Neural crest cell (in vitro differentiated cells): ENCODE data around the gene TMEM51. TPM values are rescaled to one million over a fixed set of nuclear protein-coding genes. Genes with fewer than 3 reads are reported as not detected.

ENCODE experiments used
- DNase-seq: peaks from one replicate; pipeline ENCODE4 v3.0.0; 2021; ENCODE audit warnings: low read depth, mixed read lengths, low spot score
- H3K27ac Mint-ChIP-seq: one replicate; pipeline ENCODE4 v1.8.0; 2021; ENCODE audit warnings: mild to moderate bottlenecking, mixed read lengths; ENCODE audit not compliant: unreplicated experiment
- H3K27me3 Mint-ChIP-seq: 2 replicates; pipeline ENCODE4 v1.8.0; 2021; ENCODE audit warnings: low read depth, mild to moderate bottlenecking, mixed read lengths
- H3K36me3 Mint-ChIP-seq: 2 replicates; pipeline ENCODE4 v1.8.0; 2021; ENCODE audit warnings: low read depth, mild to moderate bottlenecking, mixed read lengths
- H3K4me1 Mint-ChIP-seq: 2 replicates; pipeline ENCODE4 v1.8.0; 2021; ENCODE audit warnings: mixed read lengths
- H3K4me3 Mint-ChIP-seq: one replicate; pipeline ENCODE4 v1.8.0; 2021; ENCODE audit warnings: mild to moderate bottlenecking, mixed read lengths
- H3K9me3 Mint-ChIP-seq: 2 replicates; pipeline ENCODE4 v1.8.0; 2021; ENCODE audit warnings: mixed read lengths
- CTCF ChIP-seq: fragments of 200-600 bp; sonication (generic); conservative IDR thresholded peaks from 2 replicates; pipeline ENCODE4 v1.5.0; 2021; ENCODE audit warnings: antibody characterized with exemption, mild to moderate bottlenecking
- total RNA-seq: library from RNA; stranded (reverse); gene quantifications from 2 replicates; pipeline ENCODE4 v1.2.1, GENCODE V29; 2021

The TMEM51 gene
- total RNA-seq, 1 donor from 2014 or later, result 6.7 TPM

DNA sequence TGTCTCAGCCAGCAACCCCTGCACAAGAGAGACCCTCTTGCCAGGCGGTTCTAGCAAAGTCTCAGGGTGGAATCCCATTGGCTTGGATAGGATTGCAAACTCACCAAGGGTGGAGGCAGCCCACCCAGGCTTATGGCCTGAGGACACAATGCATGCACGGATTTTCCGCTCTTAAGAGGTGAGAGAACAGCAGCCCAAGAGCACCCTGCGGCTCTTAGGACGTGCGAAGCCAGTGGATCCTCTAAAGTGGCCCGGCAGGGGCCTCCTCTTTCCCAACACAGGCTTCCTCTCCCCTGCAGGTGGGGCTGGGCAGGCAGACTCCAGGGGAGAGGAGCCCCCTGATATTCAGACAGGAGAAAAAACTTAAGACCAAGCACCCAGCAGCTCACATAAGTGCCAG lies 31.2 kb upstream of the TMEM51 start:
- H3K27me3 Mint-ChIP-seq, result peaks cover 4% of the 10 kb centered on the region
- no peaks in the 10 kb centered on the region for H3K4me1 Mint-ChIP-seq
- H3K4me3 Mint-ChIP-seq, result no peak overlapping the region
- no peaks in the 10 kb centered on the region for H3K36me3 Mint-ChIP-seq
- no peaks in the 10 kb centered on the region for H3K9me3 Mint-ChIP-seq
- TF ChIP-seq CTCF, result no peak
- H3K27ac Mint-ChIP-seq, result no peak overlapping the region
- DNase-seq, result no peak

DNA sequence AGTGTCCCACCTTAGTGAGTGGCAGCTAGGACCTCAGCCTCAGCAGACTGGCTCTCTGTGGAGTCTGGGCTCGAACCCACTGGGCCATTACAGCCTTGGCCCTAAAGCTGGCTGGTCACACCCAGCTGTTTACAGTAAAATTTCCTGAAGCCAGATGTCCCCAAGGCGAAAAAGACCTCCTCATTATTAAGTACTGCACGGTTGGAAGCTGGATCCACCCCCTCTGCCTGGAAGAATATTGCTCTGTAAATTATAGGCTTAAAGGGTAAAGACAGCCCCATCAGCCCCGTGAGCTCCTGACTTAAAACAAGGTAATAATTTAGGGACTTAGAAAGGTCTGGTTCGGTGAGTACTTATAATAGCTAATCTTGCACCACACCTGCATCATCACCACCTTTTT lies 30.3 kb upstream of the TMEM51 start:
- DNase-seq, result no peak
- no peak overlapping the region for H3K27ac Mint-ChIP-seq
- no peak overlapping the region for H3K4me3 Mint-ChIP-seq
- no peak for TF ChIP-seq CTCF
- H3K4me1 Mint-ChIP-seq, result no peaks in the 10 kb centered on the region
- no peaks in the 10 kb centered on the region for H3K9me3 Mint-ChIP-seq
- H3K36me3 Mint-ChIP-seq, result no peaks in the 10 kb centered on the region
- H3K27me3 Mint-ChIP-seq, result peaks cover 4% of the 10 kb centered on the region

- Mint-ChIP-seq H3K36me3 (no peaks in the 10 kb centered on the region), H3K9me3 (no peaks in the 10 kb centered on the region), H3K4me1 (no peaks in the 10 kb centered on the region), H3K4me3 (no peak overlapping the region), H3K27ac (no peak overlapping the region), H3K27me3 (peaks cover 4% of the 10 kb centered on the region)
- TF ChIP-seq CTCF, result no peak
- no peak for DNase-seq
Observed at GRCh38 chr1:15123925-15124324, 29.6 kb upstream of the TMEM51 start.

- Mint-ChIP-seq H3K9me3 (peaks cover under 1% of the 10 kb centered on the region), H3K4me3 (no peak overlapping the region), H3K4me1 (no peaks in the 10 kb centered on the region), H3K27me3 (peaks cover 4% of the 10 kb centered on the region), H3K27ac (no peak overlapping the region), H3K36me3 (no peaks in the 10 kb centered on the region)
- no peak for TF ChIP-seq CTCF
- DNase-seq, result no peak
Observed at GRCh38 chr1:15124362-15125100, 29.0 kb upstream of the TMEM51 start.

GRCh38 chr1:15125101-15125745 lies 28.3 kb upstream of the TMEM51 start:
- no peak for DNase-seq
- no peaks in the 10 kb centered on the region for H3K4me1 Mint-ChIP-seq
- peaks cover 3% of the 10 kb centered on the region for H3K36me3 Mint-ChIP-seq
- TF ChIP-seq CTCF, result no peak
- peaks cover 6% of the 10 kb centered on the region for H3K9me3 Mint-ChIP-seq
- peaks cover 4% of the 10 kb centered on the region for H3K27me3 Mint-ChIP-seq
- no peak overlapping the region for H3K27ac Mint-ChIP-seq
- no peak overlapping the region for H3K4me3 Mint-ChIP-seq
